Measurements from ENCODE around the gene CTNND2. TPM values are rescaled to one million over a fixed set of nuclear protein-coding genes. Genes with fewer than 3 reads are reported as not detected.
"Not testable (repeated sequence)": the region's sequence is repeated elsewhere in the genome, so short reads cannot be mapped to it uniquely, and the experiment has no call there.

CTNND2 gene
- total RNA-seq, 1 donor: not detected

GRCh38 chr5:11148810-11149539, 755.3 kb downstream of the CTNND2 start:
- no peak for DNase-seq (ENCODE audit: low read depth in 2 of 3, low spot score in 2 of 3)

GRCh38 chr5:11146171-11146570, 758.1 kb downstream of the CTNND2 start:
- no peak for DNase-seq (ENCODE audit: low read depth in 2 of 3, low spot score in 2 of 3)

DNA sequence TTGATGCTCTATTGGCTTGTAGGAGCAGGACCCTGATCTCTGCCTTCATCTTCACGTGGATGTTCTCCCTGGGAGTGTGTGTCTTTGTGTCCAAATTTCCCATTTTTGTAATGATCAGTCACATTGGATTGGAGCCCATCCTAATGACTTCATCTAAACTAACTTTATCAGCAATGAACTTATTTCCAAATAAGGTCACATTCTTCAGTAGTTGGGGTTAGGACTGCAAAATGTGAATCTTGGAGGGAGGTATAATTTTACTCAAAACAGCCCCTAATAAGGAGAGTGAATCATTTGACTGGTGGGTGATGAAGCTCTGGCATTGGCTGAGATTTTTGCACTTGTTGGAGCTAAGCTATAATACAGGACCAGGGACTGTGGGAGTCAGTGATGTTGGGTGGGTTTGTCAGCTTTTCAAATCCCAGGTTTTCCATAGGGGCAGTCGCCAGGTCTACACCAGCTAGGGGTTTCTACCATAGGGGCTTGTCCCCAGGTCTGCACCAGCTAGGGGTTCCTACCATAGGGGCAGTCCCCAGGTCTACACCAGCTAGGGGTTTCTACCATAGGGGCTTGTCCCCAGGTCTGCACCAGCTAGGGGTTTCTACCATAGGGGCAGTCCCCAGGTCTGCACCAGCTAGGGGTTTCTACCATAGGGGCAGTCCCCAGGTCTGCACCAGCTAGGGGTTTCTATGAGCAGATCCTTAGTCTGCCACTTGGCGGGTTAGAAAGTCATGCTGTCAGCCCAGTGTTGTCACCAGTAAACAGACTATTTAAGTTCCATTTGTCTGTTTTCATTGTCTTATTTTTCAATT, 760.6 kb downstream of the CTNND2 start:
- no peak for DNase-seq (ENCODE audit: low read depth in 2 of 3, low spot score in 2 of 3)

DNA sequence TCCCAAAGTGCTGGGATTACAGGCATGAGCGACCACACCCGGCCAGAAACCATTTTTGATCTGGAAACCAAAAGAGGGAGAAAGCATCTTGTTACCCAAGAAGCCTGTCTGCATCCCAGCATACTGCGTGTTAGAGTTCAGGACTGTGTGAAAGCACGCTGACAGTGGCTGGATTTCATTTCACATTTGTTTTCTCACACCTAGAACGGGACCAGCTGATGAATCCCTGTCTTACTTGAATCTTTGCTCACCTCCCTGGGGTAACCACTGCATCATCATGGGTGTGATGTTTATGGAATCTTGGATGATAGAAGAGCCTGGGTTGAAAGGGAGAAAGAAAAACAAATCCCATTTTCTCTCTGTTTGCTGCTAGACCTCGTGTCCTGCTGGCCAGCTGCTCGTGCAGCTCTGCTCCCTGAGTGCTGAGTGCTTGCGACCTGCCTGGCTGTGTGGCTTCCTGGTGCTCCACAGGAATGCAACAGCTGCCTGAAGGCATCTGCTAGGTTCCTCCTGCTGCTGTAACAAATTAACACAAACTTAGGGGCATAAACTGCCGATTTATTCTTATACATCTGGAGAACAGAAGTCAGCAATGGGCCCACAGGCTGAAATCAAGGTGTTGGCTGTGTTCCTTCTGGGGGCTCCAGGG, 764.9 kb downstream of the CTNND2 start:
- no peak for DNase-seq (ENCODE audit: low read depth in 2 of 3, low spot score in 2 of 3)

DNA sequence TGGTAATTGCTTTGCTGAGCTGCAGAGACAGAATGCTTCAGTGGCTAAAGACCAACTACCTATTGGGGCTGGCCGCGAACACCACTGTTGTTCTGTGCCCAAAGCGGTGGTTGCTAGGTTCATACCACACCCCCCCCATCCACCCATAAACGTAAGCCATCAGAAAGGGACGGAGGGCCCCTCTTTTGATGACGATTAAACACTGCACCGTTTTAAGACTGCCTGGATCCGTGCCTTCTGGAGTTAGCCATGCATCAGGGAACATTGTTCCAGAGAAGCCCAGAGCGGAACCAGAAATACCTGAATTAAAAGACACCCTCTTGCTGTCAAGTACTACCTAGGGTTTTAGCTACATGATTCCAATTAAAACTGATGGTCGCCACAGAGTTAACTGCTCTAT, 774.1 kb downstream of the CTNND2 start:
- no peak for DNase-seq (ENCODE audit: low read depth in 2 of 3, low spot score in 2 of 3)

GRCh38 chr5:11128021-11128420, 776.2 kb downstream of the CTNND2 start:
- DNase-seq (ENCODE audit: low read depth in 2 of 3, low spot score in 2 of 3): no peak

- DNase-seq (ENCODE audit: low read depth in 2 of 3, low spot score in 2 of 3): no peak
Measured at GRCh38 chr5:11126844-11127243, 777.4 kb downstream of the CTNND2 start.

DNA sequence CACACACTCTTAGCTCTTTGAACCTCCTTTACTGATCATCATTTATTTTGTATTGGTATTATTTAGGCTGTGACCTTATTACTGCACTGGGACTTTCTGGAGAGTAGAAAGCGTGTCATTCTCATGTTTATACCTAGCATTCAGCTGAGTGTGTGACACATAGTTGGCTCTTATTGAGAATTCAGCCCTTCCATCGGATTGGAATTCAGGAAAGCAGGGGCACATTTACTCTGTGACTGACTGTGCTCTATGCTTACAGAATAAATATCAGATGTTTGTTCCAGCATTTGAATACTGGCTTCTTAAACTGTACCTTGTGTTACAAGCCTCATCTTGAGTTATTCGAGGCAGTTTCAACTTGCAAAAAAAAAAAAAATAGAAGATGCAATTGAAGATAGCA, 782.4 kb downstream of the CTNND2 start:
- no peak for DNase-seq (ENCODE audit: low read depth in 2 of 3, low spot score in 2 of 3)

- no peak for DNase-seq (ENCODE audit: low read depth in 2 of 3, low spot score in 2 of 3)
Measured at GRCh38 chr5:11110128-11110527, 794.1 kb downstream of the CTNND2 start.

- DNase-seq (ENCODE audit: low read depth in 2 of 3, low spot score in 2 of 3): no peak
Measured at GRCh38 chr5:11105696-11106095, 798.5 kb downstream of the CTNND2 start.

DNA sequence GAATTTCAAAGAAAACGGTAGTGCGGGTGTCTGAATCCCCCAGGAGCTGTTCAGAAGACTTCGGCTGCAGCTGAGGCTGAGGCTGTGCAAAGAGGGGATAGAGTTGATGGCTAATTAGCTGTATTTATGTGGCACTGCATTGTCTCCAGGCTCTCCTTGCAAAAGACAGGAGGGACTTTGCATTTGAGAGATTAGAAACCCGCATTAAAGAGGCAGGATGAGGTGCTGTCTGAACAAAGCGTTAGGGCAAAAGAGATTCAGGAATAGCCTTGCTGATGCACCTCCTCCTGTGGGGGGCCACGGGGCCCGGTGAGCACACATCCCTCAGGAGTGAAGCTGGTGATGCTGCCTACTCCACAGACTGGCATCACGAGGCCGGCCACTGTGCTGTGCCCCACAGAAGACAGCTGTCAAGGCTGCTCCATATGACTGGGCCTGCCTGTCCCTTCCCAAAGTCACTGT, 799.6 kb downstream of the CTNND2 start:
- DNase-seq (ENCODE audit: low read depth in 2 of 3, low spot score in 2 of 3): no peak

- no peak for DNase-seq (ENCODE audit: low read depth in 2 of 3, low spot score in 2 of 3)
Measured at GRCh38 chr5:11104210-11104609, 800.0 kb downstream of the CTNND2 start.

- no peak for DNase-seq (ENCODE audit: low read depth in 2 of 3, low spot score in 2 of 3)
Measured at GRCh38 chr5:11084111-11084510, 820.1 kb downstream of the CTNND2 start.

GRCh38 chr5:11082404-11082945, 821.8 kb downstream of the CTNND2 start:
- no peak for DNase-seq (ENCODE audit: low read depth in 2 of 3, low spot score in 2 of 3)

DNA sequence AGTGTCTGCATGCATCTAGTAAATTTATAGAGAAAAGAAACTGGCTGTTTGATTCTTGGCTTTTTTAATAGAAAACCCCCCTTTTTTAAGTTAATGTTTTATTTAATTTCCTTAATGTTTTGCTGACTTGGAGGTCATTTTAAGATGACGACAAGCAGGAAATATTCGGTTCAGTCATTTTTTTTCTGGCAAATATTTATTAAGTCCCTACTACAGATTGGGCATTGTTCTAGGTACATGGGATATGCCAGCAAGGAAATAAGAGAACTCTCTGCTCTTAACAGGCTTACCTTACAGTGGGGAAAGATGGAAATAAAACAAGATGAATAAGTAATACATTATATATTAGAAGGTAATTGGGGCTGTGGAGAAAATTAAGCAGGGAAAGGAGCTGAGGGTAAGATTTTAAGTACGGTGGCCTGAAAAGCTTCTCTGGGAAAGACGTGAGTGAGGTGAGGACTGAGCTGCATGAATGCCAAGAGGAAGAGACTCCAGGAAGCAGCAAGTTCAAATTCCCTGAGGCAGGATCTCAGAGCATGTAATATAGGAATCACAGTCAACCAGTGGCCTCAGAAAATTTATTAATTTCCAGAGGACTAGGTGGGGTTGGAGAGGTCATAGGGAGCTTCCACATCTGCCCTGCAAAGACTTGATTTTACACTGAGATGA, 827.2 kb downstream of the CTNND2 start:
- no peak for DNase-seq (ENCODE audit: low read depth in 2 of 3, low spot score in 2 of 3)

DNA sequence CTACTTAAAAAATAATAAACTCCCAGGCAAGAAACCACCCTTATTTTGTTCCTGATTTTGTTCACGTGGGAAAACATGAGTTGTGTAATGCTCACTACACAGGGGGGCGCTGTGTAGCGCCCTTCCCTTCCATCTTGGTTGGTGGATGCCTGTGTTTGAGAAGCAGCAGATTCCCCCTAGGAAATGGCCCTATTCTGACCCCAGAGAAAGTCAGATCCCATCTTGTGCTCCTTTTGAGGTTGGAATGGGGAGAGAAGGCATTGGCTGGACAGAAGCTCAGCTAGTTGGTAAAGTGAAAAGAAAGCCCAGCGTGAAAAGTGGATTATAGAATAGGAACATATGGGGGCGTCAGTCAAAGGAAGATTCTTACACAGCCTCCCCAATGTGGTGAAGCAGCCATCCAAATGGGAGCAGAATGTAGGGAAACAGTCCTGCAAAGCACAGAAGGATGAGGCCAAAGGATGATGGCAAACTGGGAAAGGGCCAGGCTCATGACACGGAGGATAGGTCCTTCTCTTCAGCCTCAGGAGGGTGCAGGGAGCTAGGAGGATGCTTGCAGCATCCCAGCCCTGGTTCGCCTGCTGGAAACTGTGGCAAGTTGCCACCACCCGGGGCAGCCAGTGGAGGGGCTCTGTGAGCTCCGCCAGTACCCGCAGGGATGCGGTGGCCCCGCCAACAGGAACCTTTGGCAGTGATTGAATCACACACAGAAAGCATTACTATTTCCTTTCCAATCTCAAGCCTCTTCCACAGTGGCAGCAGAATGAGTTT, 829.0 kb downstream of the CTNND2 start:
- DNase-seq (ENCODE audit: low read depth in 2 of 3, low spot score in 2 of 3): peak in 2 of 3 donors; percentile 6 to 29

DNA sequence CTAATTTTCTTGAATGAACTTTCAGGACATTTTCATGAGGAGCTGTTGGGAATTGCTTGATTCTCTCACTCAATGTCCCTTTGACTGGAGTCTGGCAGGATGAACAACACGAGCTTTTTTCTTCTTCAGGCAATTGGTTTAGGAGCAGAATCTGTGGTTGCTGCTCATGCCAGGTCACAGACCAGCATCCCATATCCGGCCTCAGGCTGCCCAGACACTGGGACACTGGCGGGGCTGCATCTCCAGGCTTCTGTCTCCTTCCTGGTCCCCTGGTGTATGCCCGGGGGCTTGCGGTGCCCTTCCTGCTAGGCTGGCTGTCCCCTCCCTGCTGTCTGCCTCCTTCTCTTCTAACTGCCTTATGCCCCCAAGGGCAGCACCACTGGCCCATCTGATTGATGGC, 831.7 kb downstream of the CTNND2 start:
- no peak for DNase-seq (ENCODE audit: low read depth in 2 of 3, low spot score in 2 of 3)

GRCh38 chr5:11072076-11072475, 832.2 kb downstream of the CTNND2 start:
- no peak for DNase-seq (ENCODE audit: low read depth in 2 of 3, low spot score in 2 of 3)

DNA sequence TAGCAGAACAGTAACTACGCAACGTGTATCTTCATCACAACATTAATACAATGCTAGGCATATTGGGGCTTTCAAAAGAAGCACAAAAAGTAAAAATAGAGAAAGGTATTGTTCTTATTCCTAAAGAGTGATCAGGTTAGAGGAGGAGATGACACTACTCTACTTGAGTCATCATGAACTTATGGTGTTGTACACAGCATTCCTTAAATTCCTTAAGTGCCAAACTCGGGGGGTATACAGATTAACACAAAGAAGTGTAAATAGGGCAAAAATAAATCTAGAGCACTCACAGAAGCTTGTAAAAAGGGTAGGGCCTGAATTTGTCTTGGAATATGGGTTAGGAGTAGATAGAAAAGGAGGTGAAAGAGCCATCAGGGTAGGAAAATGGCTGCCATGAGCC, 835.2 kb downstream of the CTNND2 start:
- DNase-seq (ENCODE audit: low read depth in 2 of 3, low spot score in 2 of 3): no peak

- not testable (repeated sequence) for DNase-seq (ENCODE audit: low read depth in 2 of 3, low spot score in 2 of 3)
Measured at GRCh38 chr5:11065723-11066122, 838.5 kb downstream of the CTNND2 start.

All from hematopoietic multipotent progenitor cell (in vitro differentiated cells).